Measurements from ENCODE around the gene SLC49A4. TPM values are rescaled to one million over a fixed set of nuclear protein-coding genes. Genes with fewer than 3 reads are reported as not detected.

Gene SLC49A4
- polyA plus RNA-seq, 4 donors, result 8.5 to 17.7 (median 14.8) TPM

- DNase-seq (ENCODE audit: low read depth in 4 of 4, low spot score in 3 of 4), result no peak
Measured at GRCh38 chr3:122835590-122835989, 40.7 kb downstream of the SLC49A4 start.

- no peak for DNase-seq (ENCODE audit: low read depth in 4 of 4, low spot score in 3 of 4)
Measured at GRCh38 chr3:122843604-122844003, 48.7 kb downstream of the SLC49A4 start.

- DNase-seq (ENCODE audit: low read depth in 4 of 4, low spot score in 3 of 4), result no peak
Measured at GRCh38 chr3:122857019-122857418, 62.1 kb downstream of the SLC49A4 start.

GRCh38 chr3:122858373-122858772, 63.5 kb downstream of the SLC49A4 start:
- DNase-seq (ENCODE audit: low read depth in 4 of 4, low spot score in 3 of 4), result peak in 1 of 4 donors; percentile 6

GRCh38 chr3:122859021-122859805, 64.3 kb downstream of the SLC49A4 start:
- DNase-seq (ENCODE audit: low read depth in 4 of 4, low spot score in 3 of 4), result no peak

- no peak for DNase-seq (ENCODE audit: low read depth in 4 of 4, low spot score in 3 of 4)
Measured at GRCh38 chr3:122862381-122862780, 67.5 kb downstream of the SLC49A4 start.

GRCh38 chr3:122864498-122864897, 69.6 kb downstream of the SLC49A4 start:
- no peak for DNase-seq (ENCODE audit: low read depth in 4 of 4, low spot score in 3 of 4)

- DNase-seq (ENCODE audit: low read depth in 4 of 4, low spot score in 3 of 4), result no peak
Measured at GRCh38 chr3:122868322-122868721, 73.5 kb downstream of the SLC49A4 start.

GRCh38 chr3:122873741-122874515, 79.1 kb downstream of the SLC49A4 start:
- DNase-seq (ENCODE audit: low read depth in 4 of 4, low spot score in 3 of 4), result no peak

GRCh38 chr3:122875547-122876127, 80.8 kb downstream of the SLC49A4 start:
- no peak for DNase-seq (ENCODE audit: low read depth in 4 of 4, low spot score in 3 of 4)

GRCh38 chr3:122880173-122880572, 85.3 kb downstream of the SLC49A4 start:
- no peak for DNase-seq (ENCODE audit: low read depth in 4 of 4, low spot score in 3 of 4)

- no peak for DNase-seq (ENCODE audit: low read depth in 4 of 4, low spot score in 3 of 4)
Measured at GRCh38 chr3:122880624-122881023, 85.8 kb downstream of the SLC49A4 start.

- DNase-seq (ENCODE audit: low read depth in 4 of 4, low spot score in 3 of 4), result no peak
Measured at GRCh38 chr3:122882361-122882947, 87.6 kb downstream of the SLC49A4 start.

GRCh38 chr3:122886251-122886650, 91.4 kb downstream of the SLC49A4 start:
- no peak for DNase-seq (ENCODE audit: low read depth in 4 of 4, low spot score in 3 of 4)

- DNase-seq (ENCODE audit: low read depth in 4 of 4, low spot score in 3 of 4), result no peak
Measured at GRCh38 chr3:122886946-122887345, 92.1 kb downstream of the SLC49A4 start.

GRCh38 chr3:122890077-122890719, 95.3 kb downstream of the SLC49A4 start:
- peak in 3 of 4 donors; percentile 2 to 10 (median 9) for DNase-seq (ENCODE audit: low read depth in 4 of 4, low spot score in 3 of 4)

GRCh38 chr3:122890720-122891220, 95.9 kb downstream of the SLC49A4 start:
- no peak for DNase-seq (ENCODE audit: low read depth in 4 of 4, low spot score in 3 of 4)

- no peak for DNase-seq (ENCODE audit: low read depth in 4 of 4, low spot score in 3 of 4)
Measured at GRCh38 chr3:122892118-122892960, 97.5 kb downstream of the SLC49A4 start.

- DNase-seq (ENCODE audit: low read depth in 4 of 4, low spot score in 3 of 4), result no peak
Measured at GRCh38 chr3:122893282-122893681, 98.4 kb downstream of the SLC49A4 start.
